SU-DHL-6 (cell line): ENCODE results near the gene CUBN.

Source experiments
- CTCF ChIP-seq: fragments of 200-600 bp; sonication (generic); IDR thresholded peaks from one replicate; pipeline ENCODE4 v1.5.1; 2017; ENCODE audit warnings: antibody characterized with exemption, mild to moderate bottlenecking, low read length, moderate library complexity; ENCODE audit not compliant: insufficient read depth, poor library complexity, severe bottlenecking
- EZH2phosphoT487 ChIP-seq: fragments of 200-600 bp; sonication (generic), shearing (Covaris generic); conservative IDR thresholded peaks from 2 replicates; pipeline ENCODE4 v1.6.1; 2018; ENCODE audit warnings: mild to moderate bottlenecking, antibody characterized with exemption, low read length, moderate library complexity, mixed read lengths

DNA sequence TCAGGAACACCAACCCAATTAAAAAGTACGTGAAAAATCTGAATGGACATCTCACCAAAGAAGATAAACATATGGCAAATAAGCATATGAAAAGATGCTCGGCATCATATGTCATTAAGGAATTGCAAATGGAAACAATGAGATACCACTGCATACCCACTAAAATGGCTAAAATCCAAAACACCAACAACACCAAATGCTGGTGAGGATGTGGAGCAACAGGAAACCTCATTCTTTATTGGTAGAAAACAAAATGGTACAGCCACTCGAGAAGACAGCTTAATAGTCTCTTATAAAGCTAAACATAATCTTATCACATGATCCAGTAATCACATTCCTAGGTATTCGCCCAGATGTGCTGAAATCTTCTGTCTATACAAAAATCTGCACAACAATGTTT lies 325.5 kb downstream of the CUBN start:
- TF ChIP-seq CTCF, result no peak
- TF ChIP-seq EZH2phosphoT487, result no peak
